HEK293 (cell line): ENCODE data around the gene MSANTD1.

Experiments
- BCL11B ChIP-seq: fragments of 450-650 bp; formaldehyde crosslinking; IDR thresholded peaks from 2 replicates; pipeline ENCODE4 v1.5.1; 2016; ENCODE audit warnings: low read depth, missing biosample characterization, missing genetic modification characterization
- KLF10 ChIP-seq: fragments of 450-650 bp; IDR thresholded peaks from 2 replicates; pipeline ENCODE4 v1.5.1; 2018; ENCODE audit warnings: missing biosample characterization, mild to moderate bottlenecking, missing genetic modification characterization
- KLF16 ChIP-seq: fragments of 450-650 bp; formaldehyde crosslinking; IDR thresholded peaks from 2 replicates; pipeline ENCODE4 v1.5.1; 2017; ENCODE audit warnings: missing biosample characterization, missing genetic modification characterization
- REPIN1 ChIP-seq: fragments of 450-650 bp; formaldehyde crosslinking; IDR thresholded peaks from 2 replicates; pipeline ENCODE4 v1.5.1; 2017; ENCODE audit warnings: missing biosample characterization, missing genetic modification characterization, low read depth
- YY1 ChIP-seq: fragments of 450-650 bp; formaldehyde crosslinking; IDR thresholded peaks from 2 replicates; pipeline ENCODE4 v1.5.1; 2018; ENCODE audit warnings: missing biosample characterization, missing genetic modification characterization
- ZNF175 ChIP-seq: fragments of 450-650 bp; formaldehyde crosslinking; IDR thresholded peaks from 2 replicates; pipeline ENCODE4 v1.5.1; 2016; ENCODE audit warnings: missing biosample characterization, missing genetic modification characterization
- ZNF274 ChIP-seq, 2 experiments: fragments of 200-500 bp in 1 of 2; fragments of 450-650 bp in 1 of 2; sonication (Bioruptor generic) in 1 of 2; formaldehyde crosslinking in 1 of 2; IDR thresholded peaks; 2 replicates each; pipeline versions ENCODE4 v1.5.1 to v1.6.1; 2014 to 2016; ENCODE audit warnings: borderline replicate concordance in 1 of 2, inconsistent platforms in 1 of 2, low read length in 1 of 2, missing biosample characterization in 1 of 2, missing genetic modification characterization in 1 of 2
- ZNF324 ChIP-seq: fragments of 450-650 bp; formaldehyde crosslinking; IDR thresholded peaks from 2 replicates; pipeline ENCODE4 v1.5.1; 2016; ENCODE audit warnings: missing biosample characterization, missing genetic modification characterization
- ZNF473 ChIP-seq: fragments of 450-650 bp; formaldehyde crosslinking; IDR thresholded peaks from 2 replicates; pipeline ENCODE4 v1.5.1; 2017; ENCODE audit warnings: missing biosample characterization, missing genetic modification characterization
- TF ChIP-seq, protein P1 (sequence below): fragments of 450-650 bp; formaldehyde crosslinking; IDR thresholded peaks from 2 replicates; pipeline ENCODE4 v1.5.1; 2016; ENCODE audit warnings: missing biosample characterization, missing genetic modification characterization
- TF ChIP-seq, protein P2 (sequence below): fragments of 450-650 bp; formaldehyde crosslinking; IDR thresholded peaks from 2 replicates; pipeline ENCODE4 v1.5.1; 2017; ENCODE audit warnings: missing biosample characterization, mild to moderate bottlenecking, missing genetic modification characterization, moderate library complexity
- TF ChIP-seq, protein P3 (sequence below): fragments of 450-650 bp; formaldehyde crosslinking; IDR thresholded peaks from 2 replicates; pipeline ENCODE4 v1.5.1; 2016; ENCODE audit warnings: missing biosample characterization, missing genetic modification characterization
- TF ChIP-seq, protein P4 (sequence below): fragments of 450-650 bp; formaldehyde crosslinking; IDR thresholded peaks from 2 replicates; pipeline ENCODE4 v1.5.1; 2016; ENCODE audit warnings: missing biosample characterization, missing genetic modification characterization

DNA sequence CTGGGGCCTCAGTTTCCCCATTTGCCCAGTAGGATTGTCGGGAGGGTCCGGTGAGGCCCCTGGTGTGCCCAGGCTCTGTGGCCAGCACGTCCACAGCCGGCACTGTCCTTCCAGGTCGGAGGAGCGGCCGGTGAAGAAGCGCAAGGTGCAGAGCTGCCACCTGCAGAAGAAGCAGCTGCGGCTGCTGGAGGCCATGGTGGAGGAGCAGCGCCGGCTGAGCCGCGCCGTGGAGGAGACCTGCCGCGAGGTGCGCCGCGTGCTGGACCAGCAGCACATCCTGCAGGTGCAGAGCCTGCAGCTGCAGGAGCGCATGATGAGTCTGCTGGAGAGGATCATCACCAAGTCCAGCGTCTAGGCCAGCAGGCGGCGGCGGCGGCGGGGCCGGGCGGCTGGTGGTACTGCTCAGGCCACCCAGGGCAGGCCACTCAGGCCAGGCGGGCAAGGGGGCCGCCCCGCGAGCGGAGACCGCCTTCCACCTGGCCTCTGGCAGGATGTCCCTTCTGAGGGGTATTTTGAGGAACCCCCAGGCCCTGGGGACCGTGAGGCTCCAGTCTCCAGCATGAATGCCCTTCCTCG is 6.7 kb downstream of the MSANTD1 start:
- TF ChIP-seq ZNF473 (tag by site-specific recombination) (no peak), ZNF324 (no peak), YY1 (tag by site-specific recombination) (no peak), KLF16 (no peak), ZNF175 (tag by site-specific recombination) (no peak), ZNF274 (IDR thresholded peaks at IDR 0.05; ENCODE audit: low read length) (no peak), ZNF274 (tag by site-specific recombination; IDR thresholded peaks at IDR 0.05; ENCODE audit: borderline replicate concordance) (no peak), KLF10 (tag by site-specific recombination) (no peak), BCL11B (tag by site-specific recombination) (no peak), REPIN1 (tag by site-specific recombination) (no peak)
- TF ChIP-seq, protein P1, sequence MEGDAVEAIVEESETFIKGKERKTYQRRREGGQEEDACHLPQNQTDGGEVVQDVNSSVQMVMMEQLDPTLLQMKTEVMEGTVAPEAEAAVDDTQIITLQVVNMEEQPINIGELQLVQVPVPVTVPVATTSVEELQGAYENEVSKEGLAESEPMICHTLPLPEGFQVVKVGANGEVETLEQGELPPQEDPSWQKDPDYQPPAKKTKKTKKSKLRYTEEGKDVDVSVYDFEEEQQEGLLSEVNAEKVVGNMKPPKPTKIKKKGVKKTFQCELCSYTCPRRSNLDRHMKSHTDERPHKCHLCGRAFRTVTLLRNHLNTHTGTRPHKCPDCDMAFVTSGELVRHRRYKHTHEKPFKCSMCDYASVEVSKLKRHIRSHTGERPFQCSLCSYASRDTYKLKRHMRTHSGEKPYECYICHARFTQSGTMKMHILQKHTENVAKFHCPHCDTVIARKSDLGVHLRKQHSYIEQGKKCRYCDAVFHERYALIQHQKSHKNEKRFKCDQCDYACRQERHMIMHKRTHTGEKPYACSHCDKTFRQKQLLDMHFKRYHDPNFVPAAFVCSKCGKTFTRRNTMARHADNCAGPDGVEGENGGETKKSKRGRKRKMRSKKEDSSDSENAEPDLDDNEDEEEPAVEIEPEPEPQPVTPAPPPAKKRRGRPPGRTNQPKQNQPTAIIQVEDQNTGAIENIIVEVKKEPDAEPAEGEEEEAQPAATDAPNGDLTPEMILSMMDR (tag by site-specific recombination): no peak
- TF ChIP-seq, protein P2, sequence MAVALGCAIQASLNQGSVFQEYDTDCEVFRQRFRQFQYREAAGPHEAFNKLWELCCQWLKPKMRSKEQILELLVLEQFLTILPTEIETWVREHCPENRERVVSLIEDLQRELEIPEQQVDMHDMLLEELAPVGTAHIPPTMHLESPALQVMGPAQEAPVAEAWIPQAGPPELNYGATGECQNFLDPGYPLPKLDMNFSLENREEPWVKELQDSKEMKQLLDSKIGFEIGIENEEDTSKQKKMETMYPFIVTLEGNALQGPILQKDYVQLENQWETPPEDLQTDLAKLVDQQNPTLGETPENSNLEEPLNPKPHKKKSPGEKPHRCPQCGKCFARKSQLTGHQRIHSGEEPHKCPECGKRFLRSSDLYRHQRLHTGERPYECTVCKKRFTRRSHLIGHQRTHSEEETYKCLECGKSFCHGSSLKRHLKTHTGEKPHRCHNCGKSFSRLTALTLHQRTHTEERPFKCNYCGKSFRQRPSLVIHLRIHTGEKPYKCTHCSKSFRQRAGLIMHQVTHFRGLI (tag by site-specific recombination): no peak
- TF ChIP-seq, protein P3, sequence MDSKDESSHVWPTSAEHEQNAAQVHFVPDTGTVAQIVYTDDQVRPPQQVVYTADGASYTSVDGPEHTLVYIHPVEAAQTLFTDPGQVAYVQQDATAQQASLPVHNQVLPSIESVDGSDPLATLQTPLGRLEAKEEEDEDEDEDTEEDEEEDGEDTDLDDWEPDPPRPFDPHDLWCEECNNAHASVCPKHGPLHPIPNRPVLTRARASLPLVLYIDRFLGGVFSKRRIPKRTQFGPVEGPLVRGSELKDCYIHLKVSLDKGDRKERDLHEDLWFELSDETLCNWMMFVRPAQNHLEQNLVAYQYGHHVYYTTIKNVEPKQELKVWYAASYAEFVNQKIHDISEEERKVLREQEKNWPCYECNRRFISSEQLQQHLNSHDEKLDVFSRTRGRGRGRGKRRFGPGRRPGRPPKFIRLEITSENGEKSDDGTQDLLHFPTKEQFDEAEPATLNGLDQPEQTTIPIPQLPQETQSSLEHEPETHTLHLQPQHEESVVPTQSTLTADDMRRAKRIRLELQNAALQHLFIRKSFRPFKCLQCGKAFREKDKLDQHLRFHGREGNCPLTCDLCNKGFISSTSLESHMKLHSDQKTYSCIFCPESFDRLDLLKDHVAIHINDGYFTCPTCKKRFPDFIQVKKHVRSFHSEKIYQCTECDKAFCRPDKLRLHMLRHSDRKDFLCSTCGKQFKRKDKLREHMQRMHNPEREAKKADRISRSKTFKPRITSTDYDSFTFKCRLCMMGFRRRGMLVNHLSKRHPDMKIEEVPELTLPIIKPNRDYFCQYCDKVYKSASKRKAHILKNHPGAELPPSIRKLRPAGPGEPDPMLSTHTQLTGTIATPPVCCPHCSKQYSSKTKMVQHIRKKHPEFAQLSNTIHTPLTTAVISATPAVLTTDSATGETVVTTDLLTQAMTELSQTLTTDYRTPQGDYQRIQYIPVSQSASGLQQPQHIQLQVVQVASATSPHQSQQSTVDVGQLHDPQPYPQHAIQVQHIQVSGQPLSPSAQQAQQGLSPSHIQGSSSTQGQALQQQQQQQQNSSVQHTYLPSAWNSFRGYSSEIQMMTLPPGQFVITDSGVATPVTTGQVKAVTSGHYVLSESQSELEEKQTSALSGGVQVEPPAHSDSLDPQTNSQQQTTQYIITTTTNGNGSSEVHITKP (tag by site-specific recombination): no peak
- TF ChIP-seq, protein P4, sequence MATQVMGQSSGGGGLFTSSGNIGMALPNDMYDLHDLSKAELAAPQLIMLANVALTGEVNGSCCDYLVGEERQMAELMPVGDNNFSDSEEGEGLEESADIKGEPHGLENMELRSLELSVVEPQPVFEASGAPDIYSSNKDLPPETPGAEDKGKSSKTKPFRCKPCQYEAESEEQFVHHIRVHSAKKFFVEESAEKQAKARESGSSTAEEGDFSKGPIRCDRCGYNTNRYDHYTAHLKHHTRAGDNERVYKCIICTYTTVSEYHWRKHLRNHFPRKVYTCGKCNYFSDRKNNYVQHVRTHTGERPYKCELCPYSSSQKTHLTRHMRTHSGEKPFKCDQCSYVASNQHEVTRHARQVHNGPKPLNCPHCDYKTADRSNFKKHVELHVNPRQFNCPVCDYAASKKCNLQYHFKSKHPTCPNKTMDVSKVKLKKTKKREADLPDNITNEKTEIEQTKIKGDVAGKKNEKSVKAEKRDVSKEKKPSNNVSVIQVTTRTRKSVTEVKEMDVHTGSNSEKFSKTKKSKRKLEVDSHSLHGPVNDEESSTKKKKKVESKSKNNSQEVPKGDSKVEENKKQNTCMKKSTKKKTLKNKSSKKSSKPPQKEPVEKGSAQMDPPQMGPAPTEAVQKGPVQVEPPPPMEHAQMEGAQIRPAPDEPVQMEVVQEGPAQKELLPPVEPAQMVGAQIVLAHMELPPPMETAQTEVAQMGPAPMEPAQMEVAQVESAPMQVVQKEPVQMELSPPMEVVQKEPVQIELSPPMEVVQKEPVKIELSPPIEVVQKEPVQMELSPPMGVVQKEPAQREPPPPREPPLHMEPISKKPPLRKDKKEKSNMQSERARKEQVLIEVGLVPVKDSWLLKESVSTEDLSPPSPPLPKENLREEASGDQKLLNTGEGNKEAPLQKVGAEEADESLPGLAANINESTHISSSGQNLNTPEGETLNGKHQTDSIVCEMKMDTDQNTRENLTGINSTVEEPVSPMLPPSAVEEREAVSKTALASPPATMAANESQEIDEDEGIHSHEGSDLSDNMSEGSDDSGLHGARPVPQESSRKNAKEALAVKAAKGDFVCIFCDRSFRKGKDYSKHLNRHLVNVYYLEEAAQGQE (tag by site-specific recombination): no peak
